ENCODE results near the gene OR5K1. TPM values are rescaled to one million over a fixed set of nuclear protein-coding genes. Genes with fewer than 3 reads are reported as not detected.

OR5K1 gene
- not detected in 2 replicates for total RNA-seq (2012; rRNA removed)

DNA sequence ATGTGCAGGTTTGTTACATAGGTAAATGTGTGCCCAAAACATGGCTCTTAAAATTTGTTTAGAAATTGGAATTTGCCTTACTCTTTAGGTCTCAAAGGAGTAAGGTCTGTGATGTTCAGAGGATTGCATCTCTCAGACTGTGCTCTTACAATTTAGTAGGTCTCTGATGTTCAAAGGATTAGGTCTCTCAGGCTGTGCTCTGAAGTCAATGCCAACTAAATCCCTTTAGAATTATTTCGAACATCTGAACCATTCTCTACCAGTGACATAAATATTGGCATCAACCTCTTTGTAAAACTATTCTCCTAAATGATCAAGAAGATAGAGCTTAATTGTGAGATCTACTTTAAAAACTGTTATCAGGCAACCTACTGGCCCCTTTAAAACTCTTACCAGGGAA is at the start of gene OR5K1:
OR5K1 (plus strand) TSS at position 301 of the 400 bp plus-strand sequence. CDS start 6,376 bp downstream, outside the sequence.
- H3K9ac ChIP-seq (ENCODE audit: low read depth, low read length) = no peak within 1 kb of the TSS
- H3K36me3 ChIP-seq (ENCODE audit: insufficient read depth, low read length) = no peaks in the 10 kb centered on the region
- no peak within 1 kb of the TSS for H3K4me3 ChIP-seq (ENCODE audit: low read length)
- no peaks in the 10 kb centered on the region for H3K9me3 ChIP-seq (replicated peaks; ENCODE audit: low read length)
- H3K4me1 ChIP-seq (ENCODE audit: control insufficient read depth, insufficient read depth, low read length) = no peaks in the 10 kb centered on the region
- no peak within 1 kb of the TSS for H3K4me2 ChIP-seq (ENCODE audit: low read length)
- no peaks in the 10 kb centered on the region for H3K27me3 ChIP-seq (ENCODE audit: control insufficient read depth, insufficient read depth, low read length)

DNA sequence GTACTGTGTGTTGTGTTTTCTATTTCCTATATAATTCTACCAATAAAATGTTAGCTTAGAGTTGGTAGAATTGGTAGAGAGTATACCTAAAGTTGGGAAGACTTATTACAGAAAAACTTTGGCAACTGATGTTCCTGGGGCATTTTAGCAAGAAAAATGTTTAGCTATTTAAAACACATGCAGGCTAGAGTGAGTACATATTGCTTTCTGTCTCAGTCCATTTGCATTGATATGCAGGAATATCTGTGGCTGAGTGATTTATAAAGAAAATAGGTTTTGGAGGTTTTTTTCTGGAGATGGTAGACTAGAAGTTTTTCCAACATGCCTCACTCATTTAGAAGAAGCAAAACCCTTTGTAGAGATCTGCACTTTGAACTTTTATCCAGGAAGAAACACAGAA is 30.4 kb upstream of the OR5K1 start:
- Histone ChIP-seq H3K4me2 (ENCODE audit: low read length) (no peak overlapping the region), H3K27me3 (ENCODE audit: control insufficient read depth, insufficient read depth, low read length) (no peaks in the 10 kb centered on the region), H3K36me3 (ENCODE audit: insufficient read depth, low read length) (no peaks in the 10 kb centered on the region), H3K4me3 (ENCODE audit: low read length) (no peak overlapping the region), H3K9me3 (replicated peaks; ENCODE audit: low read length) (peaks cover 3% of the 10 kb centered on the region), H3K9ac (ENCODE audit: low read depth, low read length) (no peak overlapping the region), H3K4me1 (ENCODE audit: control insufficient read depth, insufficient read depth, low read length) (no peaks in the 10 kb centered on the region)

DNA sequence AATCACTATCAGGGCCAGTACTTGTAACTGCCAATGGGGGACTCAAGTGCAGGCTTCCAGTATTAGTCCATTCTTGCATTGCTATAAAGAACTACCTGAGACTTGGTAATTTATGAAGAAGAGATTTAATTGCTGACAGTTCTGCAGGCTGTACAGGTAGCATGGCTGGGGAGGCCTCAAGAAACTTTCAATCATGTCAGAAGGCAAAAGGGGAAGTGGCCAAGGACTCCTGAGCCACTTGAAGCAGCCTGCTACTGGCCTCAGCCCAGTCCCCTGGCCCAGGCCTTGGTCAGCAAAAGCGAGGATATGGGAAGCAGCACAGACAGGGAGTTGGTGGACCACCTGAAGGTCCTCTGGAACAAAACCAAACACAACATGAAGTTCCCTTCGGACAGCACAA is 29.2 kb upstream of the OR5K1 start:
- H3K9ac ChIP-seq (ENCODE audit: low read depth, low read length) = no peak overlapping the region
- no peak overlapping the region for H3K4me2 ChIP-seq (ENCODE audit: low read length)
- no peaks in the 10 kb centered on the region for H3K4me1 ChIP-seq (ENCODE audit: control insufficient read depth, insufficient read depth, low read length)
- no peaks in the 10 kb centered on the region for H3K36me3 ChIP-seq (ENCODE audit: insufficient read depth, low read length)
- no peaks in the 10 kb centered on the region for H3K27me3 ChIP-seq (ENCODE audit: control insufficient read depth, insufficient read depth, low read length)
- peaks cover 3% of the 10 kb centered on the region for H3K9me3 ChIP-seq (replicated peaks; ENCODE audit: low read length)
- H3K4me3 ChIP-seq (ENCODE audit: low read length) = no peak overlapping the region

DNA sequence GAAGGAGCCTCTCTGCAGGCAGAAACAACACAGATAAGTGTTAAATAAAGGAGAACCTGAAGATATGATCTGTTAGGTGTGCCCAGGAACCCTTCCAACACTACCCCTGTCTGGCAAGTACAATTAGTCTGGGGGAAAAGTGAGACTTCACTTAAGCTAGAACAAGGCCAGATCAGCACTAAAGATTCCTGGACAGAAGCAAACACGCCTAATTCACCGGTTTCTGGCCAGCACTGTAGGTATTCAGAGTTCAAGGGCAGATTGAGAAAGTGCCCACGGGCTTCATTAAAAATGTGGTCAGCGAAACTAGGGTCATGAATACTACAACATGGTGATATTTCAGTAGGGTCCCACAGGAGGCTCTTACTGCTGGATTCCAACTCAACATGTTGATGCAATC is 28.6 kb upstream of the OR5K1 start:
- Histone ChIP-seq H3K27me3 (ENCODE audit: control insufficient read depth, insufficient read depth, low read length) (no peaks in the 10 kb centered on the region), H3K9ac (ENCODE audit: low read depth, low read length) (no peak overlapping the region), H3K4me1 (ENCODE audit: control insufficient read depth, insufficient read depth, low read length) (no peaks in the 10 kb centered on the region), H3K4me3 (ENCODE audit: low read length) (no peak overlapping the region), H3K36me3 (ENCODE audit: insufficient read depth, low read length) (no peaks in the 10 kb centered on the region), H3K4me2 (ENCODE audit: low read length) (no peak overlapping the region), H3K9me3 (replicated peaks; ENCODE audit: low read length) (no peaks in the 10 kb centered on the region)

DNA sequence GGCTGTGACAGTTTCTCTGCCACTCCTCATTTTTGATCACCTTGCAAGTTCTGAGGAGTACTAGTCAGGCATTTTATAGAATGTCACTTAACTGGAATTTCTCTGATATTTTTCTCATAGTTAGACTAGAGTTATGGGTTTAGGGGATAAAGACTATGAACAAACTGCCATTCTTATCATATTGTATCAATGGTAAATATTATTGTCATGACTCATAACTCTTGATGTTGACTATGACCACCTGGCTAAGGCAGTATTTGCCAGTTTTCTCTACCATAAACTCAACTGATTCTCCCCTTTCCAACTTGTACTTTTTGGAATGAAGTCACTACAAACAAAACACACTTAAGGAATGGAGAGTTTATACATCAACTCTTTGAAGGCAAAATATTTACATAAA is 22.7 kb upstream of the OR5K1 start:
- H3K27me3 ChIP-seq (ENCODE audit: control insufficient read depth, insufficient read depth, low read length) = peaks cover 2% of the 10 kb centered on the region
- no peak overlapping the region for H3K9ac ChIP-seq (ENCODE audit: low read depth, low read length)
- H3K9me3 ChIP-seq (replicated peaks; ENCODE audit: low read length) = no peaks in the 10 kb centered on the region
- no peak overlapping the region for H3K4me3 ChIP-seq (ENCODE audit: low read length)
- H3K4me1 ChIP-seq (ENCODE audit: control insufficient read depth, insufficient read depth, low read length) = no peaks in the 10 kb centered on the region
- no peaks in the 10 kb centered on the region for H3K36me3 ChIP-seq (ENCODE audit: insufficient read depth, low read length)
- H3K4me2 ChIP-seq (ENCODE audit: low read length) = no peak overlapping the region

DNA sequence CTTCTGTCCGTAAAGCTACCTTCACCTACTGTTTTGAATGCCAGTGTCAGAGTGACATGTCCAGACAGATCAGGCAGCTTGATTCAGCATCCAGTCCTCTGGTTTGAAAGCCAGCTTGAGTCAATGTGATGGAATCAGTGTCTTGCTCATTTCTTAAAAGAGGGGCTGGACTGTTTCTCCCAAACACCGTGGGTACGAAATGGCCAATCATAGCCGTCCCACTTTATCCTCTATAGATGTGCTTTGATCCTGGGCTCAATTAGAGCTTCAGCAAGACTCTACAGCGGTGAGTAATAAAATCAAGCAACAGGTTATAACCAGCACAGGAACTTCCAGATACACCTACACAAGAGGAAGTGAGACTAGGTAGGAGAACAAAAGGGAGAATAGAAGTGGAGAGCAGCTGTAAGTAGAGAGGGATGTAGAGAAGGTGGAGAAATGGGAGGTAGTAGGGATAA is 17.0 kb upstream of the OR5K1 start:
- H3K9me3 ChIP-seq (replicated peaks; ENCODE audit: low read length) = no peaks in the 10 kb centered on the region
- no peaks in the 10 kb centered on the region for H3K4me1 ChIP-seq (ENCODE audit: control insufficient read depth, insufficient read depth, low read length)
- no peak overlapping the region for H3K9ac ChIP-seq (ENCODE audit: low read depth, low read length)
- H3K4me2 ChIP-seq (ENCODE audit: low read length) = no peak overlapping the region
- H3K36me3 ChIP-seq (ENCODE audit: insufficient read depth, low read length) = no peaks in the 10 kb centered on the region
- no peak overlapping the region for H3K4me3 ChIP-seq (ENCODE audit: low read length)
- H3K27me3 ChIP-seq (ENCODE audit: control insufficient read depth, insufficient read depth, low read length) = peaks cover 2% of the 10 kb centered on the region

DNA sequence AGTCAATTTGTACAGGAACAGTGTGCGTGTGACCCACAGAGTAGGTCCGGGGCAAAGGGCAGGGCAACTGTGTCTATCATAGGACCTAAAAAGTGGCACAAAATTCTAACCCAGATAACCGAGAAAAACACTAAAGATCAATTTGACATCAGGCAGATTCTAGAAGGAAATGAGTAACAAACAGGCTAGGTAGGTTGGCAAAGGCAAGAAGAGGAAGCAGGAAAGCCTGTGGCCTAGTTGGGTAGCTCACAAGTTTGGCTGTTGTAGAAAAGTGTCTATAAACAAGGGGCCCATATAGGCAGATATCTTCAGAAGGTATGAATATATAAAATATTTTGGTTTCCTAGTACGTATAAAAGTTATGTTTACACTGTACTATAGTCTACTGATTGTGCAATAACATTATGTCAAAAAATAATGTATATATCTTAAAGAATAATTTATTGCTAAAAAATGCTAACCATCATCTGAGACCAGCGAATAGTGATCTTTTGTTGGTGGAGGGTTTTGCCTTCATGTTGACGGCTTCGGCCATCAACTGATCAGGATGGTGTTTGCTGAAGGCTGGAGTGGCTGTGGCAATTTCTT is 13.3 kb upstream of the OR5K1 start:
- Histone ChIP-seq H3K9ac (ENCODE audit: low read depth, low read length) (no peak overlapping the region), H3K4me3 (ENCODE audit: low read length) (no peak overlapping the region), H3K4me2 (ENCODE audit: low read length) (no peak overlapping the region), H3K27me3 (ENCODE audit: control insufficient read depth, insufficient read depth, low read length) (peaks cover 2% of the 10 kb centered on the region), H3K36me3 (ENCODE audit: insufficient read depth, low read length) (no peaks in the 10 kb centered on the region), H3K9me3 (replicated peaks; ENCODE audit: low read length) (no peaks in the 10 kb centered on the region), H3K4me1 (ENCODE audit: control insufficient read depth, insufficient read depth, low read length) (no peaks in the 10 kb centered on the region)

DNA sequence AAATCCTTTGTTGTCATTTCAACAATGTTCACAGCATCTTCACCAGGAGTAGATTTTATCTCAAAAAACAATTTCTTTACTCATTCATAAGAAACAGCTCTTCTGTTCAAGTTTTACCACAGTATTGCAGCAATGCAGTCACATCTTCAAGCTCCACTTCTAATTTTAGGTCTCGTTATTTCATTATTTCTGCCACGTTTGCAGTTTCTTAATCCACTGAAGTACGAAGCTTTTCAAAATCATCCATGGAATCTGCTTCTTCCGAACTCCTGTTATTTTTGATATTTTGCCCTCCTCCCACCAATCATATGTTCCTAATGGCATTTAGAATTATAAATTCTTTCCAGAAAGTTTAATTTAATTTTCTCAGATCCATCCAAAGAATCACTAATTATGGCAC is 12.6 kb upstream of the OR5K1 start:
- H3K9me3 ChIP-seq (replicated peaks; ENCODE audit: low read length) = no peaks in the 10 kb centered on the region
- H3K4me3 ChIP-seq (ENCODE audit: low read length) = no peak overlapping the region

DNA sequence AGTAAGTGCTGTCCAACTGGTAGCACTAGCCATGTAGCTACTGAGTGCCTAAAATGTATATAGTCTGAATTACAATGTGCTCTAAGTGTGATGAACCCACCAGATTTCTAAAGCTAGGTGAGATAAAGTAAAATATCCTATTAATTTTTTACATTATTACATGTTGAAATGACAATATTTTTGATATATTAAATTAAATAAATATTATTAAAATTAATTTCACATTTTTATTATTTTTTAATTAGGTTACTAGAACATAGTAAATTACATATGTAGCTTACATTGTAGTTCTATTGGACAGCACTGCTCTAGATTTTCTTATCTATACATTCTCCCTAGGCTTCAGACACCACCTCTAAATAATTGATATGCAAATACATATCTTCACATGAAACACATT is 9.2 kb upstream of the OR5K1 start:
- H3K4me2 ChIP-seq (ENCODE audit: low read length) = no peak overlapping the region
- no peaks in the 10 kb centered on the region for H3K36me3 ChIP-seq (ENCODE audit: insufficient read depth, low read length)
- H3K4me1 ChIP-seq (ENCODE audit: control insufficient read depth, insufficient read depth, low read length) = no peaks in the 10 kb centered on the region
- H3K9ac ChIP-seq (ENCODE audit: low read depth, low read length) = no peak overlapping the region
- no peak overlapping the region for H3K4me3 ChIP-seq (ENCODE audit: low read length)
- no peaks in the 10 kb centered on the region for H3K9me3 ChIP-seq (replicated peaks; ENCODE audit: low read length)
- H3K27me3 ChIP-seq (ENCODE audit: control insufficient read depth, insufficient read depth, low read length) = no peaks in the 10 kb centered on the region

More for the DNA sequence above, 12.6 kb upstream of the OR5K1 start:
- no peaks in the 10 kb centered on the region for H3K4me1 ChIP-seq (ENCODE audit: control insufficient read depth, insufficient read depth, low read length)
- H3K36me3 ChIP-seq (ENCODE audit: insufficient read depth, low read length) = no peaks in the 10 kb centered on the region
- no peak overlapping the region for H3K9ac ChIP-seq (ENCODE audit: low read depth, low read length)
- H3K27me3 ChIP-seq (ENCODE audit: control insufficient read depth, insufficient read depth, low read length) = no peaks in the 10 kb centered on the region
- no peak overlapping the region for H3K4me2 ChIP-seq (ENCODE audit: low read length)

DNA sequence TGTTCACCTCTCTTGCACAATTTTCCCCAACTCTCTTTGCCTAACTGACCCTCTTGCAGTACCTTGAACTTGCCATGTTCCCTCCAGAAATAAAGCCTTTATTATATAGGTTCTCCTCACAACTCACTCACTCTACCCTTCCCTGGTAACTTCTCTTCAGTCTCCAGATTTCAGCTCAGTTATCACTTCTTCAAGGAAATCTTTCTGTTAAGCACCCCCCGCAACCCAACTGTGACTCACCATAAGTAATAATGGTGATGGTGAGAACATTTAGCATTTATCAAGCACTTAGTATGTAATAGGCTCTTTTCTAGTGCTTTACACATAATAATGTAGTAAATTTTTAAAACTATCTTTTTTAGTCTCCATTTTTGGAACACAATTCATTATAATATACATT is 8.1 kb upstream of the OR5K1 start:
- no peak overlapping the region for H3K9ac ChIP-seq (ENCODE audit: low read depth, low read length)
- no peaks in the 10 kb centered on the region for H3K9me3 ChIP-seq (replicated peaks; ENCODE audit: low read length)
- no peaks in the 10 kb centered on the region for H3K36me3 ChIP-seq (ENCODE audit: insufficient read depth, low read length)
- H3K4me2 ChIP-seq (ENCODE audit: low read length) = no peak overlapping the region
- H3K4me1 ChIP-seq (ENCODE audit: control insufficient read depth, insufficient read depth, low read length) = no peaks in the 10 kb centered on the region
- H3K4me3 ChIP-seq (ENCODE audit: low read length) = no peak overlapping the region
- no peaks in the 10 kb centered on the region for H3K27me3 ChIP-seq (ENCODE audit: control insufficient read depth, insufficient read depth, low read length)

DNA sequence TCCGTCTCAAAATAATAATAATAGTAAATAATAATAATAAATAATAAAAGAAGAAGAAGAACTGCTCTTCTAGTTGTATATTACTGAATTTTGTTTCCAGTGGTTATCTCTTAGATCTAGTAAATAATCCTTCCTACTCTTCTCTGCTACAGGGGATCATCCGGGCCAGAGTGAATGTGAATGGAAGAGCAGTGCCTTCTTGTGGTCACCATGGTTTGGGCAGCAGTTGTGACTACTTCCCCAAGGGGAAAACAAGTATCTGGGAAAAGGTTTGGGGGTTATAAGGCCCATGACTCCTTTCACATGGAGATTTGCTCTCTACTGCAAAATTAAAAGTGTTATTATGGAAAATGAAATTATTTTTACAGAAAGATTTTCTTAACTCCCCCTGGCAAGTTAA is 5.5 kb upstream of the OR5K1 start:
- H3K4me2 ChIP-seq (ENCODE audit: low read length) = no peak overlapping the region
- no peaks in the 10 kb centered on the region for H3K36me3 ChIP-seq (ENCODE audit: insufficient read depth, low read length)
- no peak overlapping the region for H3K9ac ChIP-seq (ENCODE audit: low read depth, low read length)

DNA sequence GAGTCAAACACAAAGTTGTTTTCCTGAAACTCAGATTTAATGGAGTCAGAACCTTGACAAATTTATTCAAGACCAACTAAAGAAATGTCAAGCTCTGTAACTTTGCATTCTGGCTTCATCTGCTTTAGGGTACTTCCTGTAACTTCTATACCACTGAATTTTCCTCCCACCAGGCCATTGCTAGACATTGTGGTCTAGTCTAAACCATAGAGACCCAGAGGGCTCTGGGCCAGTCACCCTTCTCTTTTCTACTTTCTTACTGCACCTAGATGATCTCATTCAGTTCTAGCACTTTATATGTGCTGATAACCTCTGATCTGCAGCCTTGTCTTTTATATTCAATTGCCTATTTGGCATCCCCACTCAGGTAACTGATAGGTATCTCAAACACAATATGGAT is 2.8 kb upstream of the OR5K1 start:
- Histone ChIP-seq H3K4me3 (ENCODE audit: low read length) (no peak overlapping the region), H3K4me1 (ENCODE audit: control insufficient read depth, insufficient read depth, low read length) (no peaks in the 10 kb centered on the region), H3K36me3 (ENCODE audit: insufficient read depth, low read length) (no peaks in the 10 kb centered on the region), H3K4me2 (ENCODE audit: low read length) (no peak overlapping the region), H3K9ac (ENCODE audit: low read depth, low read length) (no peak overlapping the region), H3K9me3 (replicated peaks; ENCODE audit: low read length) (no peaks in the 10 kb centered on the region), H3K27me3 (ENCODE audit: control insufficient read depth, insufficient read depth, low read length) (no peaks in the 10 kb centered on the region)

More for the DNA sequence above, 5.5 kb upstream of the OR5K1 start:
- Histone ChIP-seq H3K27me3 (ENCODE audit: control insufficient read depth, insufficient read depth, low read length) (no peaks in the 10 kb centered on the region), H3K4me3 (ENCODE audit: low read length) (no peak overlapping the region), H3K9me3 (replicated peaks; ENCODE audit: low read length) (no peaks in the 10 kb centered on the region), H3K4me1 (ENCODE audit: control insufficient read depth, insufficient read depth, low read length) (no peaks in the 10 kb centered on the region)
